Renal cortical epithelial cell (primary cell): ENCODE results near the gene ZBP1. TPM values are rescaled to one million over a fixed set of nuclear protein-coding genes. Genes with fewer than 3 reads are reported as not detected.

Source experiments
- DNase-seq: peaks from one replicate; pipeline ENCODE4 v3.0.0-alpha.2; 2011; ENCODE audit warnings: low read depth
- total RNA-seq: library from RNA; depleted of rRNA; stranded (reverse); fragments of >200 nt; gene quantifications from 2 replicates; pipeline ENCODE4 v1.2.3, GENCODE V29; 2014

ZBP1 gene
- total RNA-seq, 1 donor from 2014 or later, result not detected

- no peak for DNase-seq
Observed at GRCh38 chr20:57558614-57559288, 61.5 kb downstream of the ZBP1 start.

- no peak for DNase-seq
Observed at GRCh38 chr20:57557926-57558613, 62.2 kb downstream of the ZBP1 start.

GRCh38 chr20:57556980-57557274 lies 63.3 kb downstream of the ZBP1 start:
- no peak for DNase-seq

DNA sequence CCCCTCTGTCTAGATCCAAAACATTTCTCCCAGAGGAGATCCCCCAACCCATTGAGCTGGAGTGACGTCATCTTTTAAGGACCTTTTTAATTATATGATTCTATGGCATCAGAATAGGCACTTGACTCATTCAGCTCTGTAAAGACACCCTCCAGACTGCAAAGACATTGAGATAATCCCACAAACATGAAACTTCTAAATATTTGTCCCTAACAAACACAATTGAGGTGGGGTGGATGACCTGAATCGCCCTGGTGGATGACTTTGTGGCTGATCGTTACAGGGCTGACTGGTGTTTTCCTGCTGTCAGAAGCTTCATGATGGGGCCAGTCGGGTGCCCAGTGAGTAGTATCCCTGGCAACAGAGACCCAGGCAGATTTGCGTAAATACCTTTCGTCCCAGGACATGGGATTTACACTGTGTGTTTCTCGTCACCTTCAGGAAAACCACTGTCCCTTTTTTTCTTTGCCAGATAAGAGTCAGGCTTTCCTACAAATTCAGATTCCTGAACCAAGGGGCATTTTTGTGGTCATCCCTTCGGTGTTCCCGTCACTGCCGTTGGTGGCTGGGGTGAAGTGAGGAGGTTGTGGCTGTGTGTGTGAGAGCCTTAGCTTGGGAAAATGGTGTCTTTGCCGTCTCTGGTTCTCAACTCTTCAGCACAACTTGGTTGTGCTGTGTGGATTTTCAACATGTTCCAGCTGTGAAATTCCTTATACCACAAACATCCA lies 64.6 kb downstream of the ZBP1 start:
- no peak for DNase-seq

Other genes with a start within 250 kb of the ZBP1 start
- gene RBM38, start 229.0 kb downstream of the ZBP1 start, total RNA-seq, result 13.0 and 14.8 TPM in 2 replicates
- not detected in 2 replicates for gene CTCFL, start 95.3 kb downstream of the ZBP1 start, total RNA-seq
- gene PCK1, start 59.3 kb downstream of the ZBP1 start, total RNA-seq, result 0.15 TPM in 1 of 2 replicates, not detected in the other
- gene PMEPA1, start 89.6 kb upstream of the ZBP1 start, total RNA-seq, result 99.2 and 159 TPM in 2 replicates